Neural progenitor cell (in vitro differentiated cells): Measurements from ENCODE around the gene TIMM23.
"Not testable (repeated sequence)": the region's sequence is repeated elsewhere in the genome, so short reads cannot be mapped to it uniquely, and the experiment has no call there.

Experiments
- CTCF ChIP-seq: fragments of 200-600 bp; sonication (generic); IDR thresholded peaks from 2 replicates; pipeline ENCODE4 v1.5.1; 2017; ENCODE audit warnings: antibody characterized with exemption, mild to moderate bottlenecking
- EZH2 ChIP-seq: fragments of 200-600 bp; sonication (generic); IDR thresholded peaks from 2 replicates; pipeline ENCODE4 v1.6.1; 2017; ENCODE audit warnings: antibody characterized with exemption, mild to moderate bottlenecking, moderate library complexity
- EZH2phosphoT487 ChIP-seq: fragments of 200-600 bp; sonication (generic); IDR thresholded peaks from 2 replicates; pipeline ENCODE4 v1.6.1; 2017; ENCODE audit warnings: antibody characterized with exemption

GRCh38 chr10:46049497-46049831, 77.2 kb downstream of the TIMM23 start:
- not testable (repeated sequence) for TF ChIP-seq CTCF, EZH2, EZH2phosphoT487
